OCI-LY3 (cell line): ENCODE results near the gene RAB11FIP5.

Experiments used
- EZH2phosphoT487 ChIP-seq: fragments of 200-600 bp; shearing (Covaris generic); IDR thresholded peaks from 2 replicates; pipeline ENCODE4 v1.6.1; 2018; ENCODE audit warnings: antibody characterized with exemption, mixed run types, low read depth
- TF ChIP-seq, protein P1 (sequence below): fragments of 200-600, 300-600 bp; sonication (generic); IDR thresholded peaks from 2 replicates; pipeline ENCODE4 v1.5.1; 2014; ENCODE audit warnings: antibody characterized with exemption, low read length, low read depth

DNA sequence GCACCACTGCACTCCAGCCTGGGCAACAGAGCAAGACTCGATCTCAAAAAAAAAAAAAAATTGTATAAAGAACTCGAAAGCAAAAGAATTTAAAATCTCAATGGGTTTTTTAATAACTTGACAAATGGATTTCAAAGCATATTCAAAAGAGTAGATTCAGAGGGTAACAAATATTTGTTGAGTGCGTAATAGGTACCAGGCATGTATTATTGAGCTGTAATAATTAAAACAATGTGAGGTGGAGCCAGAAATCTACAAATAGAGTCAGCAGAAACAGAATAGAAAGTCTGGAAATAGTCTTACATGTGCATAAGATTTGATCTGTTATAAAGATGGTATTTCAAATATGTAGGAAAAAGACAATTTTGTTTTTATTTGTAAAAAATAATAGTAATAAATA is 19.1 kb upstream of the RAB11FIP5 start:
- TF ChIP-seq, protein P1, sequence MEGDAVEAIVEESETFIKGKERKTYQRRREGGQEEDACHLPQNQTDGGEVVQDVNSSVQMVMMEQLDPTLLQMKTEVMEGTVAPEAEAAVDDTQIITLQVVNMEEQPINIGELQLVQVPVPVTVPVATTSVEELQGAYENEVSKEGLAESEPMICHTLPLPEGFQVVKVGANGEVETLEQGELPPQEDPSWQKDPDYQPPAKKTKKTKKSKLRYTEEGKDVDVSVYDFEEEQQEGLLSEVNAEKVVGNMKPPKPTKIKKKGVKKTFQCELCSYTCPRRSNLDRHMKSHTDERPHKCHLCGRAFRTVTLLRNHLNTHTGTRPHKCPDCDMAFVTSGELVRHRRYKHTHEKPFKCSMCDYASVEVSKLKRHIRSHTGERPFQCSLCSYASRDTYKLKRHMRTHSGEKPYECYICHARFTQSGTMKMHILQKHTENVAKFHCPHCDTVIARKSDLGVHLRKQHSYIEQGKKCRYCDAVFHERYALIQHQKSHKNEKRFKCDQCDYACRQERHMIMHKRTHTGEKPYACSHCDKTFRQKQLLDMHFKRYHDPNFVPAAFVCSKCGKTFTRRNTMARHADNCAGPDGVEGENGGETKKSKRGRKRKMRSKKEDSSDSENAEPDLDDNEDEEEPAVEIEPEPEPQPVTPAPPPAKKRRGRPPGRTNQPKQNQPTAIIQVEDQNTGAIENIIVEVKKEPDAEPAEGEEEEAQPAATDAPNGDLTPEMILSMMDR = no peak
- TF ChIP-seq EZH2phosphoT487 = no peak
